ENCODE data around the gene RIT2.

Gene RIT2

GRCh38 chr18:43079422-43079821, 36.1 kb downstream of the RIT2 start:
- no peak for DNase-seq

- DNase-seq, result no peak
Observed at GRCh38 chr18:43078478-43079092, 36.9 kb downstream of the RIT2 start.

- DNase-seq, result no peak
Observed at GRCh38 chr18:43077510-43078308, 37.8 kb downstream of the RIT2 start.

GRCh38 chr18:43073771-43074170, 41.7 kb downstream of the RIT2 start:
- DNase-seq, result no peak

- DNase-seq, result no peak
Observed at GRCh38 chr18:43068781-43069180, 46.7 kb downstream of the RIT2 start.

GRCh38 chr18:43067570-43067969, 47.9 kb downstream of the RIT2 start:
- DNase-seq, result no peak

GRCh38 chr18:43061816-43062215, 53.7 kb downstream of the RIT2 start:
- DNase-seq, result no peak

GRCh38 chr18:43061318-43061717, 54.2 kb downstream of the RIT2 start:
- DNase-seq, result no peak

GRCh38 chr18:43060020-43060419, 55.5 kb downstream of the RIT2 start:
- DNase-seq, result no peak

GRCh38 chr18:43054815-43055519, 60.5 kb downstream of the RIT2 start:
- DNase-seq, result peak; percentile 55

GRCh38 chr18:43049021-43049420, 66.5 kb downstream of the RIT2 start:
- no peak for DNase-seq

GRCh38 chr18:43046322-43046721, 69.2 kb downstream of the RIT2 start:
- no peak for DNase-seq

GRCh38 chr18:43043626-43044025, 71.9 kb downstream of the RIT2 start:
- no peak for DNase-seq

- no peak for DNase-seq
Observed at GRCh38 chr18:43040281-43040680, 75.2 kb downstream of the RIT2 start.

GRCh38 chr18:43034683-43035500, 80.6 kb downstream of the RIT2 start:
- DNase-seq, result no peak

- DNase-seq, result no peak
Observed at GRCh38 chr18:43031169-43031568, 84.3 kb downstream of the RIT2 start.

GRCh38 chr18:43029414-43029813, 86.1 kb downstream of the RIT2 start:
- no peak for DNase-seq

- DNase-seq, result no peak
Observed at GRCh38 chr18:43022874-43023273, 92.6 kb downstream of the RIT2 start.

- no peak for DNase-seq
Observed at GRCh38 chr18:43017622-43018021, 97.9 kb downstream of the RIT2 start.

- DNase-seq, result no peak
Observed at GRCh38 chr18:43013486-43013885, 102.0 kb downstream of the RIT2 start.

GRCh38 chr18:43012951-43013350, 102.5 kb downstream of the RIT2 start:
- DNase-seq, result no peak

GRCh38 chr18:43010611-43011010, 104.9 kb downstream of the RIT2 start:
- no peak for DNase-seq

- DNase-seq, result no peak
Observed at GRCh38 chr18:43009674-43010073, 105.8 kb downstream of the RIT2 start.
